ENCODE data around the gene ZNF618. TPM values are rescaled to one million over a fixed set of nuclear protein-coding genes. Genes with fewer than 3 reads are reported as not detected.

ZNF618 gene
- total RNA-seq, 1 donor from 2014 or later, result 4.7 TPM

DNA sequence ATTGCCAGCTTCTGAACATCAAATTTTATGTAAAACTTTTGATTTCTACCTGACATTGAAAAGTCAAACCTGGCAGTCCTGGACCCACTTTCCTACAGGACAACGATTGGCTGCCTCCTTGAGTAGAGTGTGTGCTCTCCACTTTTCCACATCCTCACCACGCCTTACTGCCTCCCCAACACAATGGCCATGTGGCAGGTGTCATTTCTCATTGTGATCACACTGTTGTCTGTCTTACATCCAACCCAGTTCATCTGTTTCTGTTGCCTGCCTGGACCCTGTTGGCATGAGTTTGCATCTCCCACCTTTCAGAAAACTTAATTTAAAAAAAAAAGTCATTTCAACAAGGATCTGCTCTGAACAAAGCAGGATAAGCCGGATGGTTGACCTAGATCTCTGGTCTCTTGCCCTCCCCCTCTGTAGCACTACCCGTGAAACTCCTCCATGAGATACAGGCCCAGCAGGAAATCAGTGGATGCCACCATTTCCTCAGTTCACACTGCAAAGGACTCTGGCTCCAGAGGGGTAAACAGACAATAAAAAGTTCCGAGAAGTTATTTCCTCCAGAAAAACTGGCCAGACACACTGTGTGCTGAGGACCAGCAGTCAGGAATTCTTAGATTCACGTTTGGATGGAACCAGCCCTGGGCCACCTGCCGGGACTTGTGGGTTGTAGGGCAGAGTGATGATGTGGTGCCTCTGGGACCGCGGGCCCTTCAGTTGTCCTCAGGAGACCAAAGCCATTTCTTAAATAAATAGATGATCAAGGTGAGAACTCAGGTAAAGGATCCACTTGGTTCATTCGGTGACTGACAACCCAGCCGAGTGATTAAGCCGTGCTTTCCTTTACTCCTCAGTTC is 153.4 kb downstream of the ZNF618 start:
- H3K4me3 ChIP-seq (ENCODE audit: low read length in 3 of 3), result no peak overlapping the region
- no peak overlapping the region for H3K9ac ChIP-seq (ENCODE audit: low read depth in 1 of 3, low read length in 3 of 3)
- no peaks in the 10 kb centered on the region for H3K4me1 ChIP-seq (ENCODE audit: control insufficient read depth in 3 of 3, insufficient read depth in 3 of 3, low read length in 3 of 3)
- H3K9me3 ChIP-seq (ENCODE audit: control insufficient read depth in 3 of 3, low read length in 3 of 3), result no peaks in the 10 kb centered on the region
- peaks cover 0 to 33% (median 6%) of the 10 kb centered on the region in 3 donors for H3K36me3 ChIP-seq (ENCODE audit: control insufficient read depth in 3 of 3, insufficient read depth in 3 of 3, low read length in 3 of 3)
- H3K27me3 ChIP-seq (ENCODE audit: control insufficient read depth in 3 of 3, insufficient read depth in 3 of 3, low read length in 3 of 3), result no peaks in the 10 kb centered on the region
- H3K27ac ChIP-seq (ENCODE audit: low read depth, low read length), result no peak overlapping the region

DNA sequence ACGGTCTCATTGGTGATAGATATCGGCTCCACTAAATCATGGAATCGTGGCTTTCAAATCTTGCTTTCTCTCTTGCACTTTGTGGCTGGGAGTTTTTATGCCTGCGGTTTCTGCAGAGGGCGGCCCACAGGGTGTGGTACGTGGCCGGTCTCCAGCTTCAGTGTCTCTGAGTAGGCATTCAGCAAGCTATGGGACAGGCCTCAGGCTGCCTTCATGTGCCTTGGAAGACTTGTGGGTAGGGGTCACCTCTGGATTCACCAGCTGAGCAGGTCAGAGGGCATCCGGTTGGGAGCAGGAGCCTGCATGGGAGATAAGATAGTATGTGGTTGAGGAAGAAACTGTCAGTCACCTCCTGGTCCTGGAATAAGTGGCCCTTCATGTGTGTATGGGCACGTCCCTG is 154.3 kb downstream of the ZNF618 start:
- no peaks in the 10 kb centered on the region for H3K9me3 ChIP-seq (ENCODE audit: control insufficient read depth in 3 of 3, low read length in 3 of 3)
- H3K27me3 ChIP-seq (ENCODE audit: control insufficient read depth in 3 of 3, insufficient read depth in 3 of 3, low read length in 3 of 3), result no peaks in the 10 kb centered on the region
- no peak overlapping the region for H3K27ac ChIP-seq (ENCODE audit: low read depth, low read length)
- H3K36me3 ChIP-seq (ENCODE audit: control insufficient read depth in 3 of 3, insufficient read depth in 3 of 3, low read length in 3 of 3), result peaks cover 0 to 26% (median 6%) of the 10 kb centered on the region in 3 donors
- H3K4me3 ChIP-seq (ENCODE audit: low read length in 3 of 3), result no peak overlapping the region
- no peaks in the 10 kb centered on the region for H3K4me1 ChIP-seq (ENCODE audit: control insufficient read depth in 3 of 3, insufficient read depth in 3 of 3, low read length in 3 of 3)
- H3K9ac ChIP-seq (ENCODE audit: low read depth in 1 of 3, low read length in 3 of 3), result no peak overlapping the region

DNA sequence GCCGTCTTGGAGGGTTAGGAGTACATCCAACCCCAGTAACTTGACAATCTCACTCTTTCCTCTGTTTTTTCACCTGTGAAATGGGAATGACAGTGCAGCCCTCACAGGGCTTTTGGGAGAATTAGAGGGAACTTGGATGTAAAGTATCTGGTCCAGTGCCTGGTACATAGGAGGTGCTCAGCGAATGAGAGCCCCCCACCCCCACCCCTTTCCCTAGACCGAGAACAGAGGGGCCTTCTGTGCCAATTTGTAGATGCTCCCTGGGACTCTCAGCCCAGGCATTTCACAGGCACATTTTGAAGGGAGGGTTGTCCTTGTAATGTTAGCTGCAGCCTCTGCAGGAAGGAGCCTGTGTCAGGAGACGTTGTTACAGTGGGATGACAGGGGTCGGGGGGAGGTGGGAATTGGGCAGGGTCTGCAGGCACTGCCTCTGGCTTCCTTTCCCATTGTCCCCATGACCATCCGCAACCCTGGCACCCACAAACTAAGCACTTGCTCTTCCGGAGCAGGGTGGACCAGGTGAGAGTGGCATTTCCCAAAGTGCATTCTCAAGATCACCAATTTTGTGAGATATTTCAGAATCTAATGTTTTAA is 155.0 kb downstream of the ZNF618 start:
- no peak overlapping the region for H3K4me3 ChIP-seq (ENCODE audit: low read length in 3 of 3)
- no peaks in the 10 kb centered on the region for H3K4me1 ChIP-seq (ENCODE audit: control insufficient read depth in 3 of 3, insufficient read depth in 3 of 3, low read length in 3 of 3)
- H3K27me3 ChIP-seq (ENCODE audit: control insufficient read depth in 3 of 3, insufficient read depth in 3 of 3, low read length in 3 of 3), result no peaks in the 10 kb centered on the region
- H3K9me3 ChIP-seq (ENCODE audit: control insufficient read depth in 3 of 3, low read length in 3 of 3), result no peaks in the 10 kb centered on the region
- H3K27ac ChIP-seq (ENCODE audit: low read depth, low read length), result no peak overlapping the region
- peaks cover 4 to 26% (median 6%) of the 10 kb centered on the region in 3 donors for H3K36me3 ChIP-seq (ENCODE audit: control insufficient read depth in 3 of 3, insufficient read depth in 3 of 3, low read length in 3 of 3)
- H3K9ac ChIP-seq (ENCODE audit: low read depth in 1 of 3, low read length in 3 of 3), result no peak overlapping the region

DNA sequence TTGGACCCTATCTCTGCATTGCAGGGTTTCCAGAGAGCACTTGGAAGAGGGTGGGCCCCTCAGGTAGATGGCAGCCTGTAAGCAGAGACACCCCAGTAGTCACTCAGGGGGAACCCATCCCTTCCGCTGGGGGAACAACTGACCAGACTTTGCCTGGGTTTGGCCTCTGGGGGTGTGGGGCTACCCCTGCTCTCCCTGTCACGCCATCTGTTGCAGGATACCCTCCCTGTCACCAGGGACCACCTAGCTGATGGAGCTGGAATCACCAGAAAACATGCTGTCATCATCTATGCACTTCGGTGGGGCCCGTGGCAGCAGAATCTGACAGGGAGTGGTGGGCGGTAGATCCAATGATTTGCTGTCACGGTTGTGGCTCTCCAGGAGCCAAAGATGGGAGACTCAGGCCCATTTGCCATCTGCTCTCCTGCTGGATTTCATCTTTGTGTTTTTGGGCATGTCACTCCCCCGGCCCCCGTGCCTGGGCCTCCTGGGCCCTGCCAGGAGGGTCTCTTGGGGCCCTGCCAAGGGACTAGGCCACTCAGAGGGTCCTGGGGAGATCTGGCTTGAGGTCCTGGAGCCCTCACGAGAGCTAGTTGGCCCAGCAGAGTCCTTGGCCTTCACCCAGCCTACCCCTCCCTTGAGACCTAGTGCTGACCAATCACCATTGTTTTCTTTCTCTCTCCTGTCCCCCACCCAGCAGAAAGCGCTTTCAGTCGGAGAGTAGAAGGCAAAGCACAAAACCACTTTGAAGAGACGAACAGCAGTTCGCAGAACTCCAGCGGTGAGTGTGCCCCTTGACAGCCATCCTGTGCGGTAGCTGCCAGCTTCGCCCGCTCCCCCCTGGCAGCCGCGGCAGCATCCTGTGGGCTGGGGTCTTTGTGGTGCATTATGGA is 156.1 kb downstream of the ZNF618 start:
- Histone ChIP-seq H3K27me3 (ENCODE audit: control insufficient read depth in 3 of 3, insufficient read depth in 3 of 3, low read length in 3 of 3) (no peaks in the 10 kb centered on the region), H3K4me1 (ENCODE audit: control insufficient read depth in 3 of 3, insufficient read depth in 3 of 3, low read length in 3 of 3) (no peaks in the 10 kb centered on the region), H3K36me3 (ENCODE audit: control insufficient read depth in 3 of 3, insufficient read depth in 3 of 3, low read length in 3 of 3) (peaks cover 9 to 30% (median 13%) of the 10 kb centered on the region in 3 donors), H3K4me3 (ENCODE audit: low read length in 3 of 3) (no peak overlapping the region), H3K9me3 (ENCODE audit: control insufficient read depth in 3 of 3, low read length in 3 of 3) (no peaks in the 10 kb centered on the region), H3K9ac (ENCODE audit: low read depth in 1 of 3, low read length in 3 of 3) (no peak overlapping the region), H3K27ac (ENCODE audit: low read depth, low read length) (no peak overlapping the region)

DNA sequence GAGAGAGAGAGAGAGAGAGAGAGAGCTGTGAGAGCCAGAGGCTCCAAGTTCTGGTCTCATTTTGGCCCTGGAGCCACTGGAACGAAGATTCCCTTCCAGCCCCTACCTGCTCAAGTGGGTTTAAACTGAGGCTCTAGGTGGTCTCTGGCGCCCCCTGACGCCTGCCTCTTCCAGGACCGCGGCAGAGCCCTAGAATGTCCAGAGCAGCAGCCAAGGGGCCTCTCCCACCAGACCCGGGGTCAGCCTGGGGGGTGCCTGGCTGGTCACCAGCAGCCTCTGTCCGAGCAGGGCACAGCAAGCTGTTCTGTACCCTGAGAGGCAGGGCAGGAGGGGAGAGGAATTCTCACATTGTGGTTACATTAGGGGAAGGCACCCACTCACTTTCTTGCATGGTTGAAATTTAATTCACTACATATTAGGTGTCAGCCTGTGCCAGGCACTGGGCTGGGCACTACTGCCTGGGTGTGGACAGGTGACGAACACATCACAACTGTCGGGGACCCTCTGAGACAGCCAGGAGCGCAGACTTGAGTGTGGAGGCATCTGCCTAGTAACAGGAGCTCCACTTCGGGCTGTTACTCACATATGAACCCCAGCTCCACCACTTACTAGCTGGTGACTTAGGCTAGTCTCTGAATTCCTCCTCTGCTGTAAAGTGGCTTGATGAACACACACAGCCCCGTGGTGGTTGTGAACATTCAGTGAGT is 157.4 kb downstream of the ZNF618 start:
- Histone ChIP-seq H3K9me3 (ENCODE audit: control insufficient read depth in 3 of 3, low read length in 3 of 3) (no peaks in the 10 kb centered on the region), H3K36me3 (ENCODE audit: control insufficient read depth in 3 of 3, insufficient read depth in 3 of 3, low read length in 3 of 3) (peaks cover 11 to 38% (median 16%) of the 10 kb centered on the region in 3 donors), H3K27me3 (ENCODE audit: control insufficient read depth in 3 of 3, insufficient read depth in 3 of 3, low read length in 3 of 3) (no peaks in the 10 kb centered on the region), H3K9ac (ENCODE audit: low read depth in 1 of 3, low read length in 3 of 3) (no peak overlapping the region), H3K27ac (ENCODE audit: low read depth, low read length) (no peak overlapping the region), H3K4me1 (ENCODE audit: control insufficient read depth in 3 of 3, insufficient read depth in 3 of 3, low read length in 3 of 3) (no peaks in the 10 kb centered on the region), H3K4me3 (ENCODE audit: low read length in 3 of 3) (no peak overlapping the region)

DNA sequence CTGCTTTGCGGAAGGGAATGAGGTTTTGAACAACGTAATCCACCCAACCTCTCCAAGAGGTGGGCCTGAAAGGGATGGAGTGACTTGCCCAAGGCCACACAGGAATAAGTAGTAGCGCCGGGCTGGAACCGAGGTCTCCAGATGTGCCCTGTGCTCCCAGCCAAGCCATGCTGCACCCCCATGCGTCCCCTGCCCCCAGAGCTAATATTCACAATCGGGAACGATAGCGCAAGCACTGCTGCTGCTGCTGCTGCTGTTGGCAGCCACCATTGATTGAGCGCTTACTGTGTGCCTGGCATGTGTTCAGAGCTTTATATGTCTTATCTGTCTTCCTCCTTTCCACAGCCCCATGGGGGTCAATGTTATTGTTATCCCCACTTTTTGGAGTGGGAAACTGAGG is 158.1 kb downstream of the ZNF618 start:
- H3K4me1 ChIP-seq (ENCODE audit: control insufficient read depth in 3 of 3, insufficient read depth in 3 of 3, low read length in 3 of 3), result no peaks in the 10 kb centered on the region
- no peak overlapping the region for H3K9ac ChIP-seq (ENCODE audit: low read depth in 1 of 3, low read length in 3 of 3)
- no peak overlapping the region for H3K27ac ChIP-seq (ENCODE audit: low read depth, low read length)
- H3K36me3 ChIP-seq (ENCODE audit: control insufficient read depth in 3 of 3, insufficient read depth in 3 of 3, low read length in 3 of 3), result peaks cover 9 to 37% (median 16%) of the 10 kb centered on the region in 3 donors
- no peaks in the 10 kb centered on the region for H3K27me3 ChIP-seq (ENCODE audit: control insufficient read depth in 3 of 3, insufficient read depth in 3 of 3, low read length in 3 of 3)
- no peaks in the 10 kb centered on the region for H3K9me3 ChIP-seq (ENCODE audit: control insufficient read depth in 3 of 3, low read length in 3 of 3)
- H3K4me3 ChIP-seq (ENCODE audit: low read length in 3 of 3), result no peak overlapping the region

DNA sequence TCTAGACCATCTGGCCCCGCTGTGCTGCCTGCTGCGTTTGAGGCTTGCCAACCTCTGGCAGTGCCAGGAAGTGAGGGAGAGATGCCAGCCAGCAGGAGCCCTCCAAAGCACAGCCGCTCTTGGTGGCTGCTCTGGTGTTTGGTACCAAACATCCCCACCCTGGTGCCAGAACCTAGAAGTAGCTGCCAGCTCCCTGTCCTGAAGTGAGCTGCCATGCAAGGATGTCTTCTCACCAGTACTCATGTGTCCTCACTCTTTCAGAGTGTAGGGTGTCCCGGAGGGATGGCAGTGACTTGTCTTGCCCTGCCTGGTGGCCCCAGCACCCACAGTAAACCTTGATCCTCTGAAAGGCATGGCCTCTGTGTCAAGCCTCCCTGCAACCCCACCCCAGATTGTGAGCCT is 158.6 kb downstream of the ZNF618 start:
- Histone ChIP-seq H3K27ac (ENCODE audit: low read depth, low read length) (no peak overlapping the region), H3K9ac (ENCODE audit: low read depth in 1 of 3, low read length in 3 of 3) (no peak overlapping the region), H3K9me3 (ENCODE audit: control insufficient read depth in 3 of 3, low read length in 3 of 3) (no peaks in the 10 kb centered on the region), H3K4me3 (ENCODE audit: low read length in 3 of 3) (no peak overlapping the region), H3K36me3 (ENCODE audit: control insufficient read depth in 3 of 3, insufficient read depth in 3 of 3, low read length in 3 of 3) (peaks cover 11 to 36% (median 16%) of the 10 kb centered on the region in 3 donors), H3K27me3 (ENCODE audit: control insufficient read depth in 3 of 3, insufficient read depth in 3 of 3, low read length in 3 of 3) (no peaks in the 10 kb centered on the region), H3K4me1 (ENCODE audit: control insufficient read depth in 3 of 3, insufficient read depth in 3 of 3, low read length in 3 of 3) (no peaks in the 10 kb centered on the region)

DNA sequence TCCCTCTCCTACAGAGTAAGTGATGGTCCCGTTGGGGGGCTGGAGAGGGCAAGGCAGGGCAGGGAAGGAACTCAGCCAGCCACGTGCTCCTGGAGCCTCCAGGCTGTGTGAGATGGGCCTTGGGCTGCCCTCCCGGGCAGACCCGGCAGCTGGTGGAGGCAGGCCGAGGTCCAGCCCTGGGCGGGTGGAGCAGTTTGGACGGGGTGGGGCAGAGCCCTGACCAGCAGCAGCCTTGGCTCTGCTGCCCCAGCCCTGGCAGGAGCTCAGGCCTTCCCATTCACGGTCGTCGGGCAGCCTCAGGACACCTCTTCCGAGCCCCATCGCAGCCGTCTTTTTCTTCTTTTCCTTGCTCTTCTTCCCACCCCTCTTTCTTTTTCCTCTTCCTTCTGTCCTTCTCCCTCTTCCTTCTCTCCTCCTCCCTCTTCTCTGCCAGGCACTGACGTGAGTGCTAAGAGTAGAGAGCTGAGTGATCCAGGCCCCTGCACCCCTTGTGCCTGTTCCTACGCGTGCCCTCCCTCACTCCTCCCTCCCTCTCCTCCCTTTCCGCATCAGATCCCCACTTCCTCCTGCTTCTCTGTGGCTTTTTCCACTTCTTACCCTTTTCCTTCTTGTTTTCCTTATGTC is 159.2 kb downstream of the ZNF618 start:
- no peak overlapping the region for H3K4me3 ChIP-seq (ENCODE audit: low read length in 3 of 3)
- H3K4me1 ChIP-seq (ENCODE audit: control insufficient read depth in 3 of 3, insufficient read depth in 3 of 3, low read length in 3 of 3), result no peaks in the 10 kb centered on the region
- no peak overlapping the region for H3K9ac ChIP-seq (ENCODE audit: low read depth in 1 of 3, low read length in 3 of 3)
- no peaks in the 10 kb centered on the region for H3K9me3 ChIP-seq (ENCODE audit: control insufficient read depth in 3 of 3, low read length in 3 of 3)
- H3K36me3 ChIP-seq (ENCODE audit: control insufficient read depth in 3 of 3, insufficient read depth in 3 of 3, low read length in 3 of 3), result peaks cover 12 to 35% (median 16%) of the 10 kb centered on the region in 3 donors
- H3K27me3 ChIP-seq (ENCODE audit: control insufficient read depth in 3 of 3, insufficient read depth in 3 of 3, low read length in 3 of 3), result no peaks in the 10 kb centered on the region
- H3K27ac ChIP-seq (ENCODE audit: low read depth, low read length), result no peak overlapping the region

All from skeletal muscle tissue (tissue), 4 donors.